GM18520 (cell line): ENCODE data around the gene USP34.
"Not testable (repeated sequence)": the region's sequence is repeated elsewhere in the genome, so short reads cannot be mapped to it uniquely, and the experiment has no call there.

Source experiments
- ATAC-seq: cut with Tn5 transposase; IDR thresholded peaks from one replicate; pipeline ENCODE4 v1.9.1; 2021; ENCODE audit not compliant: unreplicated experiment

USP34 gene

DNA sequence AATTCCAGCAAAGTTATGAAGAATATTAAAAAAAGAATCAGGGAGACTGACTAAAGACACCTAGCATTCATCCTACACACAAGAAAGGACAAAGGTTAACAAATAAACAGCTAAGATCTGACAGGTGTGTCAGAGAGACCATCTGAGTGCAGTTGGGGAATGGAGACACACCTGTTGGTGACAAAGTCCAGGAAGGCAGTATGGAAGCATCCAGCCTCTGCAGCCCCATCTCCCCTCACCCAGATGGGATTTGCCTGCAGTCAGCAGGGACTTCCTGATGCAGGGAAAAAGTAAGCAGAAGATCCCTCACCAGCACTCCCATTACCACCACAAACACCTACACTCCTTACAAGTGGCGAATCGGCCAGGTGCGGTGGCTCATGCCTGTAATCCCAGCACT, 37.9 kb downstream of the USP34 start:
- ATAC-seq: no peak

DNA sequence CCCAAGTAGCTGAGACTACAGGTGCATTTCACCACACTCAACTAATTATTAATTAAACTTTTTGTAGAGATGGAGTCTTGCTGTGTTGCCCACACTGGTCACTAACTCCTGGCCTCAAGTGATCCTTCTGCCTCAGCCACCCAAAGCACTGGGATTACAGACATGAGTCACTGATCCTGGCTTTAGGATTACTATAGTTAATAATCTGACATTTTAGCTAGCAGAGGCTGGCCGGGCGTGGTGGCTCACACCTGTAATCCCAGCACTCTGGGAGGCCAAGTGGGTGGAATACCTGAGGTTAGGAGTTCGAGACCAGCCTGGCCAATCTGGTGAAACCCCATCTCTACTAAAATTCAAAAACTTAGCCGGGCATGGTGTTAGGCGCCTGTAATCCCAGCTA, 39.5 kb downstream of the USP34 start:
- no peak for ATAC-seq

GRCh38 chr2:61426267-61426897, 44.5 kb downstream of the USP34 start:
- peak; percentile 70 for ATAC-seq

DNA sequence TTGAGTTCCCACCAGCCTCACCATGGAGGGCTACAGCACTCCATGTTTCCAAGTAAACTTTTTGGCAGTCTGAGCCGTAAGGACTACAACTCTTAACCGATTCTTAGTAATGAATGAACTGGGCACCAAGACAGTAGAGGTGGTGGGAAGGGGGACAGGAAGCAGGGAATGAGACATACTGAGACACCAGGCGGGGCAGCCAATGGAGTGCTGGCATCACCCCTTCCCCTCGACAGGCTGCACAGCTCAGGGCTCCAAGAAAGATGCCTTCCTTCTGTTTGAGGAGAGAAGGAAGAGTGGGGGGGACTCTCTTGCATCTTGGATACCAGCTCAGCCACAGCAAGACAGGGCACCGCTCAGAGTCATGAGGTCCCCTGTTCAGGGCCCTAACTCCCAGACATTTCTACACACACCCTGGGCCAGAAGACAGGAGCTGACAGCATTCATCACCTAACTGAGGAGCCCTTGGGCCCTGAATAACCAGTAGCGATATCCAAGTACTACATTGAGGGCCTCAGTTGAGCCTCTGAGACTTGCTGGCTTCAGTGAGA, 45.2 kb downstream of the USP34 start:
- ATAC-seq: no peak

DNA sequence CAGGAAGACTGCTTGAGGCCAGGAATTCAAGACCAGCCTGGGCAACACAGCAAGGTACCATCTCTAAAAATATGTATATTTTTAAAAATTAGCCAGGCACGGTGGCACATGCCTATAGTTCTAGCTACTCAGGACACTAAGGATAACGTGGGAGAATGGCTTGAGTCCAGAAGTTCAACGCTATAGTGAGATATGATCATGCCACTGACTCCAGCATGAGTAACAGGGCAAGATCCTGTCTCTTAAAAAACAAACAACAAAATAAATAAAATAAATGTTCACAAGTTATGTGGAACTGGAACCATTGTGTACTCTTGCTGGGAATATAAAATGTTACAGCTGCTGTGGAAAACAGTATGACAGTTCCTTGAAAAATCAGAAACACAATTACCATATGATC, 47.2 kb downstream of the USP34 start:
- no peak for ATAC-seq

- no peak for ATAC-seq
These were observed 49.3 kb downstream of the USP34 start for GRCh38 chr2:61421611-61422010.

DNA sequence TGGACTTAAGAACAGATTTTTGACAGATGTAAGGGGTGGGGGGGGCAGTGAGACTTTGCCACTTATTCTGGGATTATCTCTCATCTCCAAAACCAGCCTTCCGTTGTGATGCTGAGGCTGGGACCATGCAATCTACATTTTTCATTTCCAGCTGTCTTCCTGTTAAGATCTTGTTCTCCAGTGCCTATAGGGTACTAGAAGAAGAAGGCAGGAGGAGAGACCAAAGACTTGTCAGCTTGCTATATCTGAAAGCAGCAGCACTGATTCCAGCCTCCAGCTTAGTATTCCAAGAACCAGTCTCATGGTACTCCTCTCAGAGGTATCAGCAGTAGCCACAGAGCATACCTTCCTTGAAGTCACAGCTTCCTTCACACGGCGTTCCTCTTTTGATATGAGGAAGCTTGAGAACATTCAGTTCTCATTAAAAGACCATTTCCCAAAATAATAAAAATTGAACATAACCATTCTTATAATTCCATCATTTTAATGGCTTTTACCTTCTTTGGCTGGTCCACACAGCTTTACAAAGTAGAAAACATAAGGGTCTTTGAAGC, 49.8 kb downstream of the USP34 start:
- ATAC-seq: no peak

DNA sequence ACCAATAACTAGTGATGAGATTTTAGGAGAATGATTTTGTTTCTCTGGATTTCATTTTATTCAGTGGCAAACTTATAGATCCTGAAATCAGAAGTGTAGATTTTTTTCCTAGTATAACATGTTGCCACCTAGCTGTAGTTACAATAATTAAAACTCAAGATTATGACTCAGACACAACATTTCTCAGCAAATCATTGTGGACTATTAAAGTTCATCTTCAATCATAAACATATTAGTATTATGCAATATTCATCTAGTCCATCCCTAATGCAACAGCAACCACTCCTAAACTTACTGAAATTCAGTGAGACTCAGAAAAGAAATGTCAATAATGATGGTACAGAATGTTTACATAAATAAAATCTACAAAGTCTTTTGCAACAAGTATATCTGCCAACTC, 51.3 kb downstream of the USP34 start:
- no peak for ATAC-seq

DNA sequence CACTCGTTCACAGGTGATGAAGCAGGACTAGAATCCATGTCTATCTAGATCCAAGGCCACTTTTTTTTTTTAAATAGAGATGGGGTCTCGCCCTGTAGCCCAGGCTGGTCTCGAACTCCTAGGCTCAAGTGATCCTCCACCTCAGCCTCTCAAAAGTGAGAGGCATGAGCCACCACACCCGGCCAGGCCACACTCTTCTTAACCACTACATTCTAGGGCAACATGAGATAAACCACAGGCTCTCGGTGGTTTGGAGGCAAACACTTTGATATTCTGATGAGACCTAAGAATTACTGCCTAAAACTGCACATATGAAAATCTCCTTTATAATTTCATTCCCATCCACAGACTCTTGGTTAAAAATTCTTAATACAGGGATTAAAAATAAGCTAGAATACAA, 51.8 kb downstream of the USP34 start:
- ATAC-seq: no peak

DNA sequence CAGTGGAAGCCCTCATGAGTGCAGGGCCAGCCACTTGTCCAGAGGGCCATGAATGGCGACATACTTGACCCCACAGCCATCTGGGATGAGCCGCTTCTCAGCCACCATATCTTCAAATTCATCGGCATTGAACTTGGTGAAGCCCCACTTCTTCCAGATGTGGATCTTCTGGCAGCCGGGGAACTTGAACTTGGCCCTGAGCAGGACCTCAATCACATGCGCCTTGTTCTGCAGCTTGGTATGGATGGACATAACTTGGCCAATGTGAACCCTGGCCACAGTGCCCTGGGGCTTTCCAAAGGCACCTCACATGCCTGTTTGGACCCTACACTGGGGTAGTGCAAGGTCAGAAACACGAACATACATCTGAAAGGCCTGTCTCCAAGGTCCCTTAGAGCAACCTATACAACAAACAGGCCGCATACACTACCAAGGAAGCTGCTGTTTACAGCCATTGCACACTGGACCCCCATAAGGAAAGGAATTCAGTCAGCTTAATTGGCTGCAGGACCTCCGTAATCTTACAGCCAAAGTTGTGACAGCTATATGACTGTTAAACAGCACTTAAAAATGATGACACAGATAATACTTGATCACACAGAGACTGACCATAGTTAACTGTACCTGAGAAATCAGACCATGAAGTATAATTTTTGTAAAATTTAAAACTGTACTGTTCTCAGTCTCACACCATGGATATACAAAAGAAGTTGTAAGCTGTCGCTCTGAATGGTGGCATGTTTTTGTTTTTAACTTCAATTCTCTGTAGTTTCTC, 53.8 kb downstream of the USP34 start:
- ATAC-seq: no peak

DNA sequence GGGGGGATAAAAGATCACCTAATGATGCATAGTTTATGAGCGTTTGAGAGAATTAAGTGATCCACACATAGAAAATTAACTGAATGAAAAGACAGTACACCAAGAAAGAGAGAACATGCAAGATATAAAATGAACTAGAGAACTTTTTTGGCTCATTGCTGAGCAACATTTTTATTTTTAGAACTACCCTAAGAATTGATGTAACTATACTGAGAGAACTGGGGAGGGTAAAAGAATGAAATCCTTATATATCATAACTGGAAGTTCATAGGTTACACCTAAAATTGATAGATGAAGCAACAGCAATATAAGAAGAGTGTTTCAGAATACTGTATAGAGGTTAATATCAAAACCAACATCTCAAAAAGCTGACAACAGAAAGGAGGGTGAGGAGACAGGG, 55.6 kb downstream of the USP34 start:
- ATAC-seq: no peak

DNA sequence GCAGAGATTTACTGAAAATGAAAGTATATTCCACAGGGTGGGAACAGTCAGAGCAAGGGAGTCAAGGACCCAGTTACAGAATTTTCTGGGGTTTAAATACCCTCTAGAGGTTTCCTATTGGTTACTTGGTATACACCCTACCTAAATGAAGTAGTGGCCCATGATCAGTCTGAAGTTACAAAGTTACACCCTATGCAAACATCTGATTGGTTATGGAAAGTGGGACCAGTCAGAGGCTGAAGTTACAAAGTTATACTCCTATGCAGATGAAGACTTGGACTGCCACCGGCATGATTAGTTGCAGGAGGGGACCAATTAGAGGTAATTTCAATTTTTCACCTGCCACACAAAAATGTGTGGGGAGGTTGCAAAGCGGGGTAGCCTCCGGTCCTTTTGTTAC, 56.2 kb downstream of the USP34 start:
- ATAC-seq: no peak

DNA sequence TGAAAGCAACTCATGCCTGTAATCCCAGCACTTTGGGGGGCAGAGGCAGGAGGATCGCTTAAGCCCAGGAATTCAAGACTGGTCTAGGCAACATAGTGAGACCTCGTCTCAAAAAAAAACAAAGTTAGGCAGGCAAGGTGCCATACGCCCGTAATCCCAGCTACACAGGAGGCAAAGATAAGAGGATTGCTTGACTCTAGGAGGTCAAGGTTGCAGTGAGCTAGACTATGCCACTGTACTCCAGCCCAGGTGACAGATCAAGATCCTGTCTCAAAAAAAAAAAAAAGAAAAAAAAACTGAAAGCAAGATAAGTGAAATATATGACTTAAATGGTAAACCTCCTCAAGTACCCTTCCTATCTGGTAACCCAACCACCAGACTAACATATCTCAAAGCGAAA, 59.8 kb downstream of the USP34 start:
- ATAC-seq: no peak

DNA sequence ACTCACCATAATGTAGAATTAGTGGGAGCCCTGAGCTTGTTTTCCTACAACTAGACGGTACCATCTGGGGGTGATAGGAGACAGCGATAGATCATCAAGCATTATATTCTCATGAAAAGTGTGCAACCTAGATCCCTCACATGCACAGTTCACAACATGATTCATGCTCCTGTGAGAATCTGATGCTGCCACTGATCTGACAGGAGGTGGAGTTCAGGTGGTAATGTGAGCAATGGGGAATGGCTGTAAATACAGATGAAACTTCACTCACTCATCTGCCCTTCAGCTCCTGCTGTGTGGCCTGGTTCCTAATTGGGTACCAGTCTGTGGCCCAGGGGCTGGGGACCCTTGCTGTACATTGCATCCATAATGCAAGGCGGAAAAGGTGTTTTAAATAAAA, 60.7 kb downstream of the USP34 start:
- ATAC-seq: no peak

- no peak for ATAC-seq
These were observed 65.1 kb downstream of the USP34 start for GRCh38 chr2:61405813-61406212.

DNA sequence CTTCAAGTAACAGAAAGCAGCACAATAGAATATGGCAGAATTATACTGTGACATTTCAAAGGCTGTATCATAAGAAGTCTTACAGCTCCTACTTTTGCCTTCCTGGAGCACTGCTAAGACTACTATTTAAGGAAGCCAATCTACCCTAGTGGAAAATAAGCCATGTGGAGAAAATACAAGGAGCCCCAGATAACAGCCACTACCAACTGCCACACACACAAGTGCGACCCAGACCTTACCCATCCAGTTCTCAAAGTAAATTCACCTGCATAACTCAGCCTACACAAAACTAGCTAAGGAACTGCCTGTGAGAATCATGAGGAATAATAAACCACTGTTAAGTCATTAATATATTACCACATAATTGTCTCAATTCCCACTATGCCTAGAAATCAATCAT, 66.4 kb downstream of the USP34 start:
- no peak for ATAC-seq

- ATAC-seq: no peak
These were observed 72.5 kb downstream of the USP34 start for GRCh38 chr2:61398413-61398812.

GRCh38 chr2:61396005-61396404, 74.9 kb downstream of the USP34 start:
- no peak for ATAC-seq

DNA sequence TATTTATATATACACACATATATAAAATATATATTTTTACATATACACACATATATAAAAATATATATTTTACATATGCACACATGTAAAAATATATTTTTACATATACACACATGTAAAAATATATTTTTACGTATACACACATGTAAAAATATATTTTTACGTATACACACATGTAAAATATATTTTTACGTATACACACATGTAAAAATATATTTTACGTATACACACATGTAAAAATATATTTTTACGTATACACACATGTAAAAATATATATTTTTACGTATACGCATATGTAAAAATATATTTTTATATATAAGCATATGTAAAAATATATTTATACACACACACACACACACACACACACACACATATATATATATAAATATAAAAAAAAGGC, 83.3 kb downstream of the USP34 start:
- not testable (repeated sequence) for ATAC-seq

DNA sequence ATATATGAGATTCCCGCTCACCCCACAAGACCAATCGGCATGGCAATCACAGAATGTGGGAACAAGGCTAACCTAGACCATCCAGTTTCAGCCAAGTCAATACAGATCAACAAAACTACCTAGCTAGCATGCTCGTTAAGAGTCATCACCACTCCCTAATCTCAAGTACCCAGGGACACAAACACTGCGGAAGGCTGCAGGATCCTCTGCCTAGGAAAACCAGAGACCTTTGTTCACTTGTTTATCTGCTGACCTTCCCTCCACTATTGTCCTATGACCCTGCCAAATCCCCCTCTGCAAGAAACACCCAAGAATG, 90.0 kb downstream of the USP34 start:
- not testable (repeated sequence) for ATAC-seq

- ATAC-seq: no peak
These were observed 90.6 kb downstream of the USP34 start for GRCh38 chr2:61380056-61380881.

GRCh38 chr2:61379521-61379920, 91.4 kb downstream of the USP34 start:
- ATAC-seq: no peak
